Fibroblast of lung (primary cell): ENCODE results near the gene WDR83. TPM values are rescaled to one million over a fixed set of nuclear protein-coding genes. Genes with fewer than 3 reads are reported as not detected.

Experiments
- DNase-seq, 2 donors: peaks; one replicate each; pipeline versions ENCODE4 v3.0.0 to v3.0.0-alpha.2; 2010; ENCODE audit warnings: low read depth in 2 of 2
- H2AFZ ChIP-seq: 2 replicates; pipeline ENCODE4 v1.5.1; 2012; ENCODE audit warnings: low read length, control low read depth, inconsistent platforms
- H3K27ac ChIP-seq: 2 replicates; pipeline ENCODE4 v1.5.1; 2011; ENCODE audit warnings: low read length, control low read depth; ENCODE audit not compliant: insufficient read depth
- H3K27me3 ChIP-seq: 2 replicates; pipeline ENCODE4 v1.5.1; 2011; ENCODE audit warnings: mild to moderate bottlenecking, low read length; ENCODE audit not compliant: control insufficient read depth, insufficient read depth
- H3K36me3 ChIP-seq: 2 replicates; pipeline ENCODE4 v1.5.1; 2011; ENCODE audit warnings: low read length; ENCODE audit not compliant: control insufficient read depth, insufficient read depth
- H3K4me1 ChIP-seq: 2 replicates; pipeline ENCODE4 v1.5.1; 2011; ENCODE audit warnings: low read length; ENCODE audit not compliant: control insufficient read depth, insufficient read depth; ENCODE audit errors: extremely low read depth
- H3K4me2 ChIP-seq: 2 replicates; pipeline ENCODE4 v1.5.1; 2011; ENCODE audit warnings: low read length, control low read depth; ENCODE audit not compliant: insufficient read depth; ENCODE audit errors: extremely low read depth
- H3K4me3 ChIP-seq, 4 experiments: fragments of 200-600 bp in 1 of 4; sonication (generic) in 1 of 4; replicated peaks in 1 of 4; 2 replicates each; pipeline ENCODE4 v1.5.1; 2011 to 2016; ENCODE audit warnings: low read length in 4 of 4, low read depth in 3 of 4, mild to moderate bottlenecking in 3 of 4, control low read depth in 2 of 4, inconsistent platforms in 1 of 4, mixed read lengths in 1 of 4; ENCODE audit not compliant: insufficient read depth in 1 of 4; ENCODE audit errors: control extremely low read depth in 1 of 4
- H3K79me2 ChIP-seq: 2 replicates; pipeline ENCODE4 v1.5.1; 2012; ENCODE audit warnings: mild to moderate bottlenecking, low read length, inconsistent platforms; ENCODE audit not compliant: control insufficient read depth, insufficient read depth
- H3K9ac ChIP-seq: 2 replicates; pipeline ENCODE4 v1.5.1; 2011; ENCODE audit warnings: mild to moderate bottlenecking, low read length, control low read depth; ENCODE audit not compliant: insufficient read depth
- H3K9me3 ChIP-seq: 2 replicates; pipeline ENCODE4 v1.5.1; 2012; ENCODE audit warnings: low read depth, low read length; ENCODE audit not compliant: control insufficient read depth, insufficient read depth
- H4K20me1 ChIP-seq: 2 replicates; pipeline ENCODE4 v1.5.1; 2011; ENCODE audit warnings: low read length; ENCODE audit not compliant: control insufficient read depth, insufficient read depth; ENCODE audit errors: extremely low read depth
- CTCF ChIP-seq, 2 donors: IDR thresholded peaks in 1 of 2; conservative IDR thresholded peaks in 1 of 2; 1 replicate in 1 of 2; 2 replicates in 1 of 2; pipeline ENCODE4 v1.5.1; 2011 to 2012; ENCODE audit warnings: low read length in 2 of 2, control low read depth in 1 of 2, inconsistent platforms in 1 of 2, low read depth in 1 of 2, mild to moderate bottlenecking in 1 of 2
- EZH2 ChIP-seq: IDR thresholded peaks from 2 replicates; pipeline ENCODE4 v1.5.1; 2012; ENCODE audit warnings: low read length, control low read depth, mild to moderate bottlenecking; ENCODE audit errors: missing control alignments
- polyA plus RNA-seq, 2 donors: library from polyadenylated mRNA; depleted of rRNA in 1 of 2; stranded (reverse) in 1 of 2; unstranded in 1 of 2; fragments of >200 nt; gene quantifications; 2 replicates each; pipeline ENCODE4 v1.2.1, GENCODE V29; 2011 to 2012; ENCODE audit warnings: missing spikeins in 1 of 2
- total RNA-seq: library from RNA; depleted of rRNA; stranded (reverse); fragments of >200 nt; gene quantifications from 2 replicates; pipeline ENCODE4 v1.2.1, GENCODE V29; 2014

WDR83 gene
- total and polyA plus RNA-seq, 2 donors (not counting 1 experiment from before 2014, with no cell fraction given) = 4.1 to 11.7 TPM

GRCh38 chr19:12698138-12698537 is 31.5 kb downstream of the WDR83 start:
- H3K9me3 ChIP-seq = no peaks in the 10 kb centered on the region
- H4K20me1 ChIP-seq = no peaks in the 10 kb centered on the region
- H3K4me2 ChIP-seq = no peak overlapping the region

GRCh38 chr19:12701596-12702282 is 35.1 kb downstream of the WDR83 start:
- Histone ChIP-seq H3K4me3 (no peak overlapping the region), H3K27ac (no peak overlapping the region), H3K79me2 (no peaks in the 10 kb centered on the region), H2AFZ (no peak overlapping the region), H3K4me2 (no peak overlapping the region), H3K9ac (no peak overlapping the region), H3K27me3 (no peaks in the 10 kb centered on the region), H3K4me1 (no peaks in the 10 kb centered on the region), H4K20me1 (no peaks in the 10 kb centered on the region), H3K9me3 (no peaks in the 10 kb centered on the region), H3K36me3 (peaks cover 43% of the 10 kb centered on the region)
- no peak for DNase-seq
- TF ChIP-seq CTCF (conservative IDR thresholded peaks at IDR 0.05 in 1 of 2, IDR thresholded peaks at IDR 0.05 in 1 of 2; ENCODE audit: low read depth in 1 of 2, low read length in 2 of 2) = no peak
- no peak for TF ChIP-seq EZH2

More at GRCh38 chr19:12698138-12698537, 31.5 kb downstream of the WDR83 start:
- no peak overlapping the region for H2AFZ ChIP-seq
- H3K4me3 ChIP-seq = no peak overlapping the region
- no peaks in the 10 kb centered on the region for H3K27me3 ChIP-seq
- no peaks in the 10 kb centered on the region for H3K79me2 ChIP-seq
- H3K36me3 ChIP-seq = peaks cover 22% of the 10 kb centered on the region
- DNase-seq = no peak
- no peak overlapping the region for H3K27ac ChIP-seq
- H3K4me1 ChIP-seq = no peaks in the 10 kb centered on the region
- H3K9ac ChIP-seq = no peak overlapping the region
- TF ChIP-seq CTCF (conservative IDR thresholded peaks at IDR 0.05 in 1 of 2, IDR thresholded peaks at IDR 0.05 in 1 of 2; ENCODE audit: low read depth in 1 of 2, low read length in 2 of 2) = no peak
- TF ChIP-seq EZH2 = no peak

- peak; percentile 34 to 53 for DNase-seq
- Histone ChIP-seq H3K36me3 (peaks cover 43% of the 10 kb centered on the region), H3K9me3 (no peaks in the 10 kb centered on the region), H3K79me2 (no peaks in the 10 kb centered on the region), H3K4me2 (no peak overlapping the region), H3K27ac (no peak overlapping the region), H3K4me3 (no peak overlapping the region), H3K4me1 (no peaks in the 10 kb centered on the region), H3K27me3 (no peaks in the 10 kb centered on the region), H4K20me1 (no peaks in the 10 kb centered on the region), H3K9ac (no peak overlapping the region), H2AFZ (no peak overlapping the region)
- no peak for TF ChIP-seq EZH2
- no peak for TF ChIP-seq CTCF (conservative IDR thresholded peaks at IDR 0.05 in 1 of 2, IDR thresholded peaks at IDR 0.05 in 1 of 2; ENCODE audit: low read depth in 1 of 2, low read length in 2 of 2)
Observed at GRCh38 chr19:12703046-12703445, 36.4 kb downstream of the WDR83 start.
